Testis (tissue), 3 donors: Measurements from ENCODE around the gene DLG2. TPM values are rescaled to one million over a fixed set of nuclear protein-coding genes. Genes with fewer than 3 reads are reported as not detected.

Experiments used
- DNase-seq: peaks from one replicate; pipeline ENCODE4 v3.0.0-alpha.2; 2019
- H3K27ac ChIP-seq, 2 donors: fragments of 200-600 bp; sonication (generic); one replicate each; pipeline ENCODE4 v1.5.1; 2019
- H3K27me3 ChIP-seq: fragments of 200-600 bp; sonication (generic); one replicate; pipeline ENCODE4 v1.5.1; 2019
- H3K36me3 ChIP-seq: fragments of 200-600 bp; sonication (generic); one replicate; pipeline ENCODE4 v1.5.1; 2017; ENCODE audit warnings: low read depth; ENCODE audit errors: missing control alignments
- H3K4me1 ChIP-seq: fragments of 200-600 bp; sonication (generic); one replicate; pipeline ENCODE4 v1.5.1; 2019
- H3K4me3 ChIP-seq, 2 donors: fragments of 200-600 bp; sonication (generic); one replicate each; pipeline ENCODE4 v1.5.1; 2017 to 2019
- H3K9me3 ChIP-seq: fragments of 200-600 bp; sonication (generic); one replicate; pipeline ENCODE4 v1.5.1; 2017
- POLR2A ChIP-seq: fragments of 450-650 bp; IDR thresholded peaks from one replicate; pipeline ENCODE4 v1.6.1; 2017; ENCODE audit warnings: antibody characterized with exemption, mild to moderate bottlenecking, moderate library complexity
- WGBS, 2 donors: methylation state at CpG; one replicate each; pipeline ENCODE4 v1.1.5; 2018; 5-methylcytosine and 5-hydroxymethylcytosine counted together
- intact Hi-C: fragments of 100-400 bp; cut with DNase I; formaldehyde crosslinking; loops from one replicate; pipeline ENCODE4 v1.15.1; 2023; ENCODE audit warnings: low total_unique reads
- polyA plus RNA-seq: library from polyadenylated mRNA; stranded (reverse); fragments of 350-450 nt; fragmentation: Illumina TruSeq; extraction: RNeasy Lipid Tissue Mini Kit (QIAGEN cat#74804); gene quantifications from one replicate; pipeline ENCODE4 v1.2.3, GENCODE V29; 2014; ENCODE audit warnings: low read depth, low replicate concordance; ENCODE audit not compliant: insufficient read depth
- total RNA-seq, 2 donors: library from RNA; depleted of rRNA; stranded (reverse); fragments of >200 nt; gene quantifications; one replicate each; pipeline ENCODE4 v1.2.3, GENCODE V29; 2016
- TF ChIP-seq, protein P1 (sequence below), 3 experiments: fragments of 450-650 bp in 2 of 3; fragments of 200-600 bp in 1 of 3; sonication (generic) in 1 of 3; IDR thresholded peaks; one replicate each; pipeline ENCODE4 v1.5.1; 2016 to 2019; ENCODE audit warnings: antibody characterized with exemption in 3 of 3, mild to moderate bottlenecking in 2 of 3, moderate library complexity in 1 of 3

DLG2 gene
- total and polyA plus RNA-seq, 3 donors from 2014 or later: 13.8 to 23.0 (median 14.1) TPM

DNA sequence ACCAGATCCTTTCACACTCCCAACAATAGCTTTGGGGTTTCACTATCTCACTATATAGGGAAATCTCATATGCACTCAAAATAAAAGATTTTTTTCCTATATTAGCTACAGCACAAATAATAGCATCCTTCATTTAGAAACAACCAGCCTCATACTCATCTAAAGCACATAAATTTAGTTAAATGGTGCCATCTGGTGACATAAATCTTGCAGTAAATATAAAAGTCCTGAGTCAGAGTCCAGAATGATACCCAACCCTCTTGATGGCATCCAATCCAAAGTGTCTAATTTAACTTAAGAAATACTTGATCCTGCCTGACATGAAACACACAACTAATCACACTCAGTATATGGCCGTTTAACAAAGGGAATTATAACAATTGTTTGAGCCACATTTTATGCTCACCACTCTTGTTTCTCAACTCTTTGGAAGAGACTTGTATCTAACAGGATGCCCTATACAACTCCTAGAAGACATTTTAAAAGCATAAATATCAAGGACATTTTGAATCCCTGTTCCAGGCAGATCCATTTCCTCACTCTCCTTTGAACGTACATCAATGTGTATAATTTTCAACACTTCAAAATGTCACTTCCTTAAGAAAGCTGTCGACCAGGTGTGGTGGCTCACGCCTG is 36.2 kb downstream of the DLG2 start:
- WGBS, 2 donors: 84 to 87% methylated on average over 4 of the region's 4 CpGs
- Histone ChIP-seq H3K4me3 (no peak overlapping the region), H3K27me3 (no peaks in the 10 kb centered on the region), H3K36me3 (no peaks in the 10 kb centered on the region), H3K27ac (no peak overlapping the region), H3K9me3 (no peaks in the 10 kb centered on the region), H3K4me1 (no peaks in the 10 kb centered on the region)
- TF ChIP-seq, protein P1, sequence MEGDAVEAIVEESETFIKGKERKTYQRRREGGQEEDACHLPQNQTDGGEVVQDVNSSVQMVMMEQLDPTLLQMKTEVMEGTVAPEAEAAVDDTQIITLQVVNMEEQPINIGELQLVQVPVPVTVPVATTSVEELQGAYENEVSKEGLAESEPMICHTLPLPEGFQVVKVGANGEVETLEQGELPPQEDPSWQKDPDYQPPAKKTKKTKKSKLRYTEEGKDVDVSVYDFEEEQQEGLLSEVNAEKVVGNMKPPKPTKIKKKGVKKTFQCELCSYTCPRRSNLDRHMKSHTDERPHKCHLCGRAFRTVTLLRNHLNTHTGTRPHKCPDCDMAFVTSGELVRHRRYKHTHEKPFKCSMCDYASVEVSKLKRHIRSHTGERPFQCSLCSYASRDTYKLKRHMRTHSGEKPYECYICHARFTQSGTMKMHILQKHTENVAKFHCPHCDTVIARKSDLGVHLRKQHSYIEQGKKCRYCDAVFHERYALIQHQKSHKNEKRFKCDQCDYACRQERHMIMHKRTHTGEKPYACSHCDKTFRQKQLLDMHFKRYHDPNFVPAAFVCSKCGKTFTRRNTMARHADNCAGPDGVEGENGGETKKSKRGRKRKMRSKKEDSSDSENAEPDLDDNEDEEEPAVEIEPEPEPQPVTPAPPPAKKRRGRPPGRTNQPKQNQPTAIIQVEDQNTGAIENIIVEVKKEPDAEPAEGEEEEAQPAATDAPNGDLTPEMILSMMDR (IDR thresholded peaks at IDR 0.05): no peak
- TF ChIP-seq POLR2A: no peak
- intact Hi-C loops: no loop called here
- no peak for DNase-seq

DNA sequence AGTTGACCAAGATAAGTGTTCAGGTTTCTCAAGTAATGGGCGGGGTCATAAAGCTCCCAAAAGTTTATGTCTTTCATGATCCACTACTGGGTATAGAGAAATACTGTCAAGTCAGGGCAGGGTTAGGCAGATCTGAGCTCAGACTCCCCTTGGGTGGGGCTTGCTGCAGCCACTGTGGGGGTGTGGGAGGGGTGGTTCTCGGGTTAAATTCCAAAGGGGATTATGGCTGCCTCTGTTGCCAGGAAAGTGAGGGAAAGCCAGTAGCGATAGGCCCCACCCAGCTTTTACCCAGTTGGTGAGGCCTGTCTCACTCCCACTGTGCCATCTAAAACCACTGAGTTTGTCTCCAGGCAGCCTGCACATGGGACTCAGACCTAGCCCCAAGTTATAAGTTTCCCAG is 37.8 kb downstream of the DLG2 start:
- intact Hi-C loops: no loop called here
- no peak for TF ChIP-seq POLR2A
- TF ChIP-seq, protein P1 (IDR thresholded peaks at IDR 0.05): no peak
- WGBS, 2 donors: 89 to 91% methylated on average over 3 of the region's 3 CpGs

DNA sequence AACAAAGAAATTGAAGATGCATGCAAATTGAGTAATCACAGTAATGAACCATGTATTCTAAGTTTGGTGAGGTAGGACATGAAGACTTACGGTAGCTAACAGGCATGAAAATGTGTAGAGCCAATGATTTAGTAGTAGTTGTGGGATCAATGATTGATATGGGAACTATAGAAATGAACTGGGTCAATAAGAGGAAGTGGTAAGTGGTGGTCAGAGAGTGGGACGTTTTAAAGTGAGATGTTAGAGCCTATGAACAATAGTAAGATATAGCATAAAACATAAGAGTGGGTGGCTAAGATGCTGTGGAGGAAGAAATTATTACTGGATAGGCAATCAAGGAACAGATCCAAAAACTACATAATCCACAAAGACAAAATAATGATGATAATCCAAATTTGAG is 45.0 kb downstream of the DLG2 start:
- no peak for DNase-seq
- H3K4me3 ChIP-seq: no peak overlapping the region
- no peaks in the 10 kb centered on the region for H3K27me3 ChIP-seq
- 84 to 89% methylated on average over 2 of the region's 2 CpGs for WGBS, 2 donors
- H3K9me3 ChIP-seq: no peaks in the 10 kb centered on the region
- H3K27ac ChIP-seq: no peak overlapping the region
- intact Hi-C loops: no loop called here
- no peaks in the 10 kb centered on the region for H3K36me3 ChIP-seq
- no peak for TF ChIP-seq POLR2A
- TF ChIP-seq, protein P1 (IDR thresholded peaks at IDR 0.05): no peak
- no peaks in the 10 kb centered on the region for H3K4me1 ChIP-seq

More for the DNA sequence above, 37.8 kb downstream of the DLG2 start:
- Histone ChIP-seq H3K27me3 (no peaks in the 10 kb centered on the region), H3K4me1 (no peaks in the 10 kb centered on the region), H3K9me3 (no peaks in the 10 kb centered on the region), H3K27ac (no peak overlapping the region), H3K36me3 (no peaks in the 10 kb centered on the region), H3K4me3 (no peak overlapping the region)
- no peak for DNase-seq

DNA sequence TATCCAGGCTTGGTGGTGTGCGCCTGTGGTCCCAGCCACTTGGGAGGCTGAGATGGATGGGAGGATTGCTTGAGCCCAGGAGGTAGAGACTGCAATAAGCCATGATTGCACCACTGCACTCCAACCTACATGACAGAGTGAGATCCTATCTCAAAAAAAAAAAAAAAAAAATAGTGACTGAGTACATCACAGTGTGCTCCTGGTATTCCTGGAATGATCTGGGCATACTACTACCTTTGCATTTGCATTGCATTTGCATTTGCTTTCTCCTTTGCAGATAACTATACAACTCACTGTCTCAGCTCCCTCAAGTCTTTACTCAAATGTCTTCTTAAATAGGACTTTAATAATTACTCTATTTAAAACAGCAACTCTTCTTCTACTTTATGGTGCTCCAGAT is 51.8 kb downstream of the DLG2 start:
- DNase-seq: no peak
- TF ChIP-seq, protein P1 (IDR thresholded peaks at IDR 0.05): no peak
- TF ChIP-seq POLR2A: no peak
- Histone ChIP-seq H3K4me3 (no peak overlapping the region), H3K36me3 (no peaks in the 10 kb centered on the region), H3K4me1 (no peaks in the 10 kb centered on the region), H3K9me3 (no peaks in the 10 kb centered on the region), H3K27me3 (no peaks in the 10 kb centered on the region), H3K27ac (no peak overlapping the region)
- 93 to 100% methylated on average over 1 of the region's 1 CpG for WGBS, 2 donors
- intact Hi-C loops: no loop called here

DNA sequence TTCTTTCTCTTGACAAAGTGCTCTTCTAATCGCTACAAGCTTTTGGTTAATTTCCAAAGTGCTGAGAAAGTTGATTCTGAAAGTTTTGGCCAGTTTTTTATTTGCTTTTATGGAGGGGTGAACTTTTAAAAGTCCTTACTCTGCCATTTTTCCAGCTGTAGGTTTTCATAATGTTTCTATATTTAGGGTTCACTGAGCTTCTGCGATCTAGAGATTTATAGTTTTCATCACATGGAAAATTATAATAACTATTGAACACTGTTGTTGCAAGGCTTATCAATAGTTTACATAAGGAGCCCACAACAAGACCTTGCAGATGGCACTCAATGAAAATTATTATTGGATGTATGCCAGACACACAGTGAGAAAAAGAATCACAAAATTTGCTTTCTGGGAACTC is 55.1 kb downstream of the DLG2 start:
- H3K4me3 ChIP-seq: no peak overlapping the region
- no peak for DNase-seq
- WGBS, 2 donors: 52 to 53% methylated on average over 2 of the region's 2 CpGs
- H3K4me1 ChIP-seq: no peaks in the 10 kb centered on the region
- no peaks in the 10 kb centered on the region for H3K36me3 ChIP-seq
- no peak for TF ChIP-seq POLR2A
- TF ChIP-seq, protein P1 (IDR thresholded peaks at IDR 0.05): no peak
- H3K27ac ChIP-seq: no peak overlapping the region
- intact Hi-C loops: no loop called here
- no peaks in the 10 kb centered on the region for H3K27me3 ChIP-seq
- H3K9me3 ChIP-seq: no peaks in the 10 kb centered on the region
